H54 (cell line): ENCODE data around the gene STX1B.

Experiments used
- DNase-seq: peaks from one replicate; pipeline ENCODE4 v3.0.0; 2011; ENCODE audit warnings: low spot score, mixed read lengths; ENCODE audit not compliant: insufficient read length
- FAIRE-seq: peaks from 3 replicates; lab custom pipeline; 2011; peaks lifted over from hg19 to GRCh38; lab: Jason Lieb, UNC
- POLR2A ChIP-seq: IDR thresholded peaks from 2 replicates; pipeline ENCODE4 v1.6.1; 2011; ENCODE audit warnings: low read depth, mild to moderate bottlenecking, low read length

The STX1B gene

DNA sequence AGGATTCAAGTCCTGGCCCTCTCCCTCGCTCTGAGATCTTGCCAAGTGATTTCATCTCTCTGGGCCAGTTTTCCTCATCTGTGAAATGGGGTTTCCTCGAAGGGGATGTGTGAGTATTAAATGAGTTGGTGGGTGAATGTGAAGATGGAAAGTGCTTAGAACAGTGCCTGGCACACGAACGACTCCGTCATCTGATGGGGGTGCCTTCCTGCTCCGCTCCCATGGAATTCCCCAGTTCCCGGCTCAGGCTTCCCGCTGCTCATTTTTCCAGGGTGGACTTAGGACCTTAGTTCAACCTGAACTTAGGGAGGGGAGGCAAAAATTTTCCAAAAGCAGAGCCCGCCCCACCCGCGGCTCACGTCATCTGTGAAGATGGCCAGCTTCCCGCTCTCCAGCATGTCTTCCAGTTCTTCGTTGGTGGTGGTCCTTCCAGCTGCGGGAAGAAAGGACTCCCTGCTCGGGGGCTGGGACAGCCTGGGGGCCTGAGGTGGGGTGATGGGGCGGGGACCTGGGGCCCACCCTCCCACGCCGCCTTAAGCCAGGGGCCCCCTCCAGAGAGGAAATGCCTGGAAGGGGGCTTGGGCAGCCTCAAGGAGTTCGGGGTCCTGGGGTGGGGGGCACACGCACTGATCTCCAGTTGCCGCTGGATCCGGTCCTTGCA lies 14.0 kb downstream of the STX1B start:
- DNase-seq = no peak
- no peak for TF ChIP-seq POLR2A

DNA sequence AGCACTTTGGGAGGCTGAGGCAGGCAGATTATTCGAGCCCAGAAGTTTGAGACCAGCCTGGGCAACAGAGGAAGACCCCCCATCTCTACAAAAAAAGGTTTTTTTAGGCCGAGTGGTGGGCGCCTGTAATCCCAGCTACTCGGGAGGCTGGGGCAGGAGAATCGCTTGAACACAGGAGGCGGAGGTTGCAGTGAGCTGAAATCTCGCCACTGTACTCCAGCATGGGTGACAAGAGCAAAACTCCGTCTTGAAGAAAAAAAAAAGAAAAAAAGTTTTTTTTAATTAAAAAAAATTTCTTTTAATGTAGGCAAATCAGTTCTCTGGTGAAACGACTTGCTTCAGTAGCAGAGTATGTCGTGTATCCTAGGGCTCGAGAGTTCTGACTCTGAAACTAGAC lies 14.5 kb downstream of the STX1B start:
- FAIRE-seq (no peak), DNase-seq (no peak)
- no peak for TF ChIP-seq POLR2A

More for the DNA sequence above, 14.0 kb downstream of the STX1B start:
- FAIRE-seq = no peak

DNA sequence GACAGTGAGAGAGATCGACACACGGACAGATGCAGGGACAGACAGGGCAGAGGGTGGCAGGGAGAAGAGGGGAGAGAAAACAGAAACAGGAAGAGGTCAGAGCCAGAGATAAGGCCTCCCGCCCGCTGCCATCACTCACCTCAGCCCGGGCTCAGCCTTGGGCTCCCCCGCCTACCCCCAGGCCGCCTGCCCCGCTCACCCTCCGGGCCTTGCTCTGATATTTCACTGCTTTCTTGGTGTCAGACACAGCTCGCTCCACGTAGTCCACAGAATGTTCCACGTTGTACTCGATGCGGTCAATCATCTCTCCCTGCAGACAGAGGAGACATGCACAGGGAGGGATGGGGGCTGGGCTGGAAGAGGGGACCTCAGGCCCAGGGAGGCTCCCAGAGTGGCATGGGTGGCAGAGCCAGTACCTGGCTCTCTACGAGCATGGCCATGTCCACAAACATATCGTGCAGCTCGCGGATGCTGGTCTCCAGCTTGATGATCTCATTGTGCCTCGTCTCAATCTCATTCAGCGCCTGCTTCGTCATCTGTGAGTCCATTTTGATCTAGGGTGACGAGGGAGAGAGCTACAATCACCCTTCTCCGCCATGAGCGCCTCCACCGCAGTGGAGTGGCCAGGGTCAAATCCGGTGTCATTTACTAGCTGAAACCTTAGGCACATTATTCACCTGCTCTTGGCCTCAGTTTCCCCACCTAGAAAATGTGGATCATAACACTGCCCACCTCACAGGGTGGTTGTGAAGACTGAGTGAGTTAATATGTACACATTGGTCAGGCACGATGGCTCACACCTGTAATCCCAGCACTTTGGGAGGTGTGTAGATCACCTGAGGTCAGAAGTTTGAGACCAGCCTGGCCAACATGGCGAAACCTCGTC lies 17.3 kb downstream of the STX1B start:
- no peak for FAIRE-seq

DNA sequence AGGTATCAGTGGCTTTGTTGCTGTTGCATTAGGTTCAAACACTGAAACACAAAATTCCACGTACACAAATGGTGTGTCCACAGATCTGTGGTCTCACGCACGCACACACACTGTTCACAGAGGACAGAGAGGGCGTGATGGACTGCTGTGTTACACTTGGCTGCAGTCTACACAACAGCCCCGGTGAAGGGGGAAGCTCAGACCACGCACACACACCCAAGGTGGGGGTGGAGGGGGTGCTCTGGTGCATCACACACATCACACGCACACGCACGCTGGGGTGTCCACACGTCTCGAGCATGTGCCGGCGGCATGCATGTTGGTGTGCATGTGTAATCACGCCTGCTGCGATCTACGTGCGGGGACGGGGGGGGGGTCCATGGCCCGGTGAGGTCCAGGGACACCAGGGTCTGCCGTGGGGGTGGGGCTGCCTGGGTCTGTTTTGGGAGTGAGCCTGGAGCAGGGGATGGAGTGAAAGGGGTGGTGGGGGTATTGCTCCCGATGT lies 18.1 kb downstream of the STX1B start:
- TF ChIP-seq POLR2A = no peak
- DNase-seq (no peak), FAIRE-seq (no peak)

More for the DNA sequence above, 17.3 kb downstream of the STX1B start:
- no peak for TF ChIP-seq POLR2A
- no peak for DNase-seq

DNA sequence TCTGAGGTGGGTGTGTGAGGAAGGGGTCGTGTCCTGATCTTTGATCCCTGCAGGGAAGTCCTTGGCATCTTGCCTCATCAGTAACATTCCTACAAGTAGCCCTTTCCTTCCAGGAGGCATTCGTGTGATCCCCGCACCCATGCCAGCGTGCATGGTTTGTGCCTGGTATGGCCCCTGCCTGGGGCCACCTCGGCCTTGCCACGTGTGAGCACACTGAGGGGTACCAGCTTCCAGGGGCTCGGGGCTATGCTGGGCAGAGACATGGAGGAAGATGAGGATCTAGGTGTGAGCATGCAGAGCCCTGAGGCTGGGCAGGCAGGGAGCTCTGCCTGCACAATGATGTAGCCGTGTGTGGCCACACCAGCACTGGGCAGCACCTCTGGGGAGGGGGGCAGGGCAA lies 19.4 kb downstream of the STX1B start:
- DNase-seq = no peak
- no peak for TF ChIP-seq POLR2A
- no peak for FAIRE-seq

DNA sequence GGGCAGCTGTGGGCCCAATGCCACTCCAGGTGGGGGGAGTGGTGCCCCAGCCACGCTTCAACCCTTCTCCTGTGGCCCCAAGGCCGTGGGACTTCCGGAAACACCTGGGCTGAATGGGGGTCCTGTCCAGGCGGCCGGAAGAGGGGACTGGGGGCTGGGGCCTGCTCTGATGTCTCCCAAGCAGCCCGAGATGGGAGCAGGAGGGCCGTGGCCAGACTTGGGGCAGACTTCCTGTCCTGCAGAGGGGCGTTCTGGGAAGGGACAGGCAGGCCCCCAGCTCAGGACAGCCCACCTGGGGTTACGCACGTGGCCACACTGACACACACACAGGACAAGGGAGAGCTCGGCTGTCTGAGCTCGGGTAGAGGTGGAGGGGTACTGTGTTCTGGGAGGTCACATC lies 20.3 kb downstream of the STX1B start:
- FAIRE-seq = no peak
- TF ChIP-seq POLR2A = no peak
- no peak for DNase-seq

DNA sequence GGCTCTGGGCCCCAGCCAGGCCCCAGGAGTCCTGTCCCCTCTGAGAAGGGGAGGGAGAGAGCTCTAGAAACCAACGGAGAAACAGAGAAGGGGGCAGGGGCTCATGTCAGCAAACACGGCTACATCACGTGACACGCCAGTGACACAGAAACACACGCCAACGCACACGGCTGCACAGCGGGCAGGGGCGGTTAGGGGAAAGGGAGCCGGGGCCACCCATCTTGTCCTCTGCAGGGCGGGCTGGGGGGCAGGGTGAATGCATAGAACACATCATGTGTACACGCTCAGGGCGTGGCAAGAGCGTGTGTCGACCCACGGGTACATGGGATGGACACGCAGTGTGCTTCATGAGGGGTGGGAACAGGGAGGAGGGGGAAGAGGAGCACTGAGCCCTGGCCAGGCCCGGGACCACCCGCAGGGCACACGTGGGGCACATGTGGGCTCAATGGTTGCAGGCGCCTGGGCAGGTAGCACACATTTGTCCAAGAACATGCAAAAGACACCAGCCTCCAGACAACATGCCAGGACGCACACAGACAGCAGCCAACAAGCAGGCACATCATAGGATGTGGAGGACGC lies 20.9 kb downstream of the STX1B start:
- FAIRE-seq (no peak), DNase-seq (no peak)
- TF ChIP-seq POLR2A = no peak

DNA sequence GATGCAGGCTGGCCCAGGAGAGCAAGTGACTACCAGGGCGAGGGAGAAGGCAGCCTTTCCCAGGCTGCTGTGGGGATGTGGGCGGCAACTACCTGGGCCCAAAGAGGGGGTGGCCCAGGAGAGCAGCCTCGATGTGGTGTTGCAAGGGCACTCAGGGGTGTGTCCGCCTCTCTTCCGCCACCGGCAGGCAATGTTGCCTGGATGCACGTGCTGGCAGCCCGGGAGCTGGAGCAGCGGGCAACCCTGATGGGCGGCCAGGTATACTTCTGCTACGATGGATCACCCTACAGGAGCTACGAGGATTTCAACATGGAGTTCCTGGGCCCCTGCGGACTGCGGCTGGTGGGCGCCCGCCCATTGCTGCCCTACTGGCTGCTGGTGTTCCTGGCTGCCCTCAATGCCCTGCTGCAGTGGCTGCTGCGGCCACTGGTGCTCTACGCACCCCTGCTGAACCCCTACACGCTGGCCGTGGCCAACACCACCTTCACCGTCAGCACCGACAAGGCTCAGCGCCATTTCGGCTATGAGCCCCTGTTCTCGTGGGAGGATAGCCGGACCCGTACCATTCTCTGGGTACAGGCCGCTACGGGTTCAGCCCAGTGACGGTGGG lies 22.8 kb downstream of the STX1B start:
- TF ChIP-seq POLR2A = no peak
- DNase-seq (no peak), FAIRE-seq (no peak)

DNA sequence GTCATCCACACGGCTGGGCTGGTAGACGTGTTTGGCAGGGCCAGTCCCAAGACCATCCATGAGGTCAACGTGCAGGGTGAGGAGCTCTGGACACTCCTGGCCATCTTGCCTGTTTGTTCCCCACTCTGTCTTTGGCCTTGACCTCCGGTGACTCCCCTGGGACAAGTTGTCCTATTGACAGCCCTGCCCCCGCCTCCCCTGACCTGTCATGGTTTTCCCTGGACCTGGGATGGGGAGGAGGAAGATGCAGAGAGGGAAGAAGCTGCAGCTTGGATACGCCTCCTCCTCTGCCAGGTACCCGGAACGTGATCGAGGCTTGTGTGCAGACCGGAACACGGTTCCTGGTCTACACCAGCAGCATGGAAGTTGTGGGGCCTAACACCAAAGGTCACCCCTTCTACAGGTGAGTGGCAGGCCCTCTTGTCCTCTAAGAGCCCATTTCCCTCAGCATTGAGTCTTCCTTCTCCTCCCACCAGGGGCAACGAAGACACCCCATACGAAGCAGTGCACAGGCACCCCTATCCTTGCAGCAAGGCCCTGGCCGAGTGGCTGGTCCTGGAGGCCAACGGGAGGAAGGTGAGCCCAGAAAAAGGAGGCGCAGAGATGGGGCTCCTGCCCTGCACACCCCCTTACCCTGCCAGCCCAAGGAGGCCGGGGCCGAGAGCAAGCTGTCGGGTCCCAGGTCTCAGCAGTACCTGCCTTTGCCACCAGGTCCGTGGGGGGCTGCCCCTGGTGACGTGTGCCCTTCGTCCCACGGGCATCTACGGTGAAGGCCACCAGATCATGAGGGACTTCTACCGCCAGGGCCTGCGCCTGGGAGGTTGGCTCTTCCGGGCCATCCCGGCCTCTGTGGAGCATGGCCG lies 24.1 kb downstream of the STX1B start:
- DNase-seq (no peak), FAIRE-seq (no peak)
- TF ChIP-seq POLR2A = no peak

DNA sequence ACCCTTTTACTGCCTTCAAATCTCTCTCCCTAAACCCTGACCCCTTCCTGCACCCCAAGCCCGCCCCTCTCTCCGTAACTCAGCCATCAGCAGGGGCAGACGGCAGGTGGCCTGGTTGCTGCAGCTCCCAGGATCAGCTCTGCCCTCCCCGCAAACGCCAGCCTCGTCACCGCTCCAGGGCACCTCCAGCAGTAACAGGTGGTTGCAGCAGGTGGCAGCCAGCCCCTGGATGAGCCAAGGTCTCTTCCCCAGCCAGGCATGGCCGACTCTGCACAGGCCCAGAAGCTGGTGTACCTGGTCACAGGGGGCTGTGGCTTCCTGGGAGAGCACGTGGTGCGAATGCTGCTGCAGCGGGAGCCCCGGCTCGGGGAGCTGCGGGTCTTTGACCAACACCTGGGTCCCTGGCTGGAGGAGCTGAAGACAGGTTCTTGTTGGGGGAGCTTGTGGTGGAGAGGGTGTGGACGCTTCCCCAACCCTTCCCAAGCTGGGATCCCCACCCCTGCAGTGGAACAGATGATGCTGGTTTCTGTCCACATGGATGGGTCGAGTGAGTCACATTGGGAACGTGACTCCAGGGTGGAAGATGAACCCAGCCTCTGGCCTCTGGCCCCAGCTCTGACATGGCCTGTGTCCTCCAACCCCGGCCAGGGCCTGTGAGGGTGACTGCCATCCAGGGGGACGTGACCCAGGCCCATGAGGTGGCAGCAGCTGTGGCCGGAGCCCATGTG lies 24.9 kb downstream of the STX1B start:
- DNase-seq = no peak
- no peak for TF ChIP-seq POLR2A
- no peak for FAIRE-seq

DNA sequence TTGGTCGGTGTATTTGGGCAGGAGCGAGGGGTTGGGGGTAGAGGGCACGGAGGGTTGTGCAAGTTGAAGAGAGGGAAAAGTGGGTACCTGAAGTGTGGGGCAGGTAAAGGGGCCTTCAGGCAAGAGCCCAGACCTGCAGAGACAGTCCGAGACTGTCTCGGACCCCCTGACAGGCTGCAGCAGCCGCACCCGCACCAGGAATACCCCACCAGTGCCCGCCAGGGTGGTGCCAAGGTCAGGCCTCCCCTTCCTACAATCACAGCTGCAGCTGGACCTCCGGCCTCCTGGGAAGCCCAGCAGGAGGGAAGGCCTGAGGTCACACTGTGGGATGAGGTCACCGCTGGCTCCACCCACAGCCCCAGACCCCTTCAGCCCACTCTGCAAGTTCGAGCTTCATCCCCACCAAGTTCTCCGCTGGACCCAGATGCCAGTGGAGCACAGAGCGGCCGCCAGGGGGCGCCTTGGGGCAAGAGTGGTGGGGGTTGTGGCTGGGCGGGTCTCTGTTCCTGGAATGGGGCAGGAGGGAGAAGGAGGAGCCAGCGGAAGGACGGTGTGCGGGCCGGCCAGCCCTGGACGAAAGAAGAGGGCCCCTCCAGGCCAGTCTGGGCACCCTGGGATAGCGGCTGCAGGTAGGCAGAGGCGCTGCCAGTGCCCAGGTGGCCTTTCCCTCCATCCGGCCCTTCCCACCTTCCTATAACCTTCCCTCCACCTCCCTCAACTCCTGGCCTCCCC lies 25.6 kb downstream of the STX1B start, which contains the start of gene HSD3B7:
TSS of gene HSD3B7 (plus strand) at position 539 of the 732 bp plus-strand sequence. CDS start 452 bp downstream, outside the sequence.
- TF ChIP-seq POLR2A = no peak
- FAIRE-seq = no peak
- peak; percentile 96 for DNase-seq
